Esophagus squamous epithelium (tissue), 5 donors: ENCODE data around the gene RANBP3. TPM values are rescaled to one million over a fixed set of nuclear protein-coding genes. Genes with fewer than 3 reads are reported as not detected.
"Not testable (repeated sequence)": the region's sequence is repeated elsewhere in the genome, so short reads cannot be mapped to it uniquely, and the experiment has no call there.

Source experiments
- DNase-seq: peaks from one replicate; lab custom pipeline; 2025; lab: John Stamatoyannopoulos, UW
- H3K27ac ChIP-seq, 4 donors: fragments of 200-600 bp; sonication (generic); one replicate each; pipeline ENCODE4 v1.5.1; 2016 to 2019; ENCODE audit warnings: mild to moderate bottlenecking in 1 of 4
- H3K27me3 ChIP-seq, 4 donors: fragments of 200-600 bp; sonication (generic); 1 replicate in 3 of 4; 2 replicates in 1 of 4; pipeline versions ENCODE4 v1.5.1 to v1.6.0; 2017 to 2021; ENCODE audit warnings: antibody characterized with exemption in 1 of 4
- H3K36me3 ChIP-seq, 3 donors: fragments of 200-600 bp; sonication (generic); one replicate each; pipeline ENCODE4 v1.5.1; 2016 to 2019
- H3K4me1 ChIP-seq, 3 donors: fragments of 200-600 bp; sonication (generic); one replicate each; pipeline ENCODE4 v1.5.1; 2017 to 2019
- H3K4me3 ChIP-seq, 4 donors: fragments of 200-600 bp; sonication (generic); 1 replicate in 3 of 4; 2 replicates in 1 of 4; pipeline ENCODE4 v1.5.1; 2016 to 2019; ENCODE audit warnings: mild to moderate bottlenecking in 2 of 4, moderate library complexity in 1 of 4
- H3K9me3 ChIP-seq, 3 donors: fragments of 200-600 bp; sonication (generic); one replicate each; pipeline ENCODE4 v1.5.1; 2016 to 2019
- CTCF ChIP-seq, 6 experiments: fragments of 450-650 bp in 4 of 6; fragments of 200-600 bp in 2 of 6; sonication (generic) in 2 of 6; IDR thresholded peaks; one replicate each; pipeline ENCODE4 v1.5.1; 2016 to 2019; ENCODE audit warnings: antibody characterized with exemption in 6 of 6, mild to moderate bottlenecking in 4 of 6, moderate library complexity in 4 of 6
- POLR2A ChIP-seq, 4 donors: fragments of 450-650 bp; IDR thresholded peaks; one replicate each; pipeline ENCODE4 v1.6.1; 2017; ENCODE audit warnings: antibody characterized with exemption in 4 of 4, mild to moderate bottlenecking in 4 of 4, moderate library complexity in 3 of 4
- WGBS, 2 donors: methylation state at CpG; one replicate each; pipeline ENCODE4 v1.1.5; 2018; 5-methylcytosine and 5-hydroxymethylcytosine counted together
- intact Hi-C: fragments of 100-400 bp; cut with DNase I; formaldehyde crosslinking; loops from one replicate; pipeline ENCODE4 v1.15.0; 2022
- total RNA-seq, 4 donors: library from RNA; depleted of rRNA; stranded (reverse); fragments of >200 nt; gene quantifications; one replicate each; pipeline ENCODE4 v1.1.0, GENCODE V29; 2016
- donor health status: DM: yes; HTN: yes; CAD: no.

Gene RANBP3
- total RNA-seq, result 10 to 100 TPM; 38.0 to 77.8 (median 39.6) TPM

- peak within 1 kb of the TSS; percentile 84 to 99 (median 88) for H3K4me3 ChIP-seq
- peaks cover 31 to 75% (median 44%) of the 10 kb centered on the region in 3 donors for H3K4me1 ChIP-seq
- TF ChIP-seq CTCF (IDR thresholded peaks at IDR 0.05) (peak in 1 of 6 experiments; percentile 61), POLR2A (IDR thresholded peaks at IDR 0.05) (peak in 3 of 4 donors; percentile 30 to 66 (median 66))
- H3K27me3 ChIP-seq, result no peaks in the 10 kb centered on the region
- H3K27ac ChIP-seq, result peak within 1 kb of the TSS; percentile 89 to 97 (median 92)
- intact Hi-C loops, result no loop called here
- peak; percentile 89 for DNase-seq
- H3K9me3 ChIP-seq, result no peaks in the 10 kb centered on the region
- H3K36me3 ChIP-seq, result peaks cover 0 to 31% (median 3%) of the 10 kb centered on the region in 3 donors
- 0% methylated on average over 2 of the region's 88 CpGs; no CpG with 5 or more reads in 1 of the 2 donors for WGBS, 2 donors
Observed at GRCh38 chr19:5977785-5978605, at the start of gene RANBP3. Gene RANBP3 (minus strand): TSS chr19:5978140. CDS start chr19:5978082, 58 bp downstream.

- no peak for DNase-seq
- 94 to 96% methylated on average over 28 to 30 of the region's 30 CpGs for WGBS, 2 donors
- peaks cover 0 to 20% (median 0%) of the 10 kb centered on the region in 3 donors for H3K4me1 ChIP-seq
- H3K27me3 ChIP-seq, result no peaks in the 10 kb centered on the region
- H3K36me3 ChIP-seq, result peaks cover 0 to 40% (median 0%) of the 10 kb centered on the region in 3 donors
- H3K4me3 ChIP-seq, result no peak overlapping the region
- intact Hi-C loops, result no loop called here
- TF ChIP-seq POLR2A (IDR thresholded peaks at IDR 0.05), result no peak
- no peak for TF ChIP-seq CTCF (IDR thresholded peaks at IDR 0.05)
- H3K9me3 ChIP-seq, result no peaks in the 10 kb centered on the region
- no peak overlapping the region for H3K27ac ChIP-seq
Observed at GRCh38 chr19:6026390-6027227, 48.7 kb upstream of the RANBP3 start.

- Histone ChIP-seq H3K4me1 (peaks cover 0 to 20% (median 0%) of the 10 kb centered on the region in 3 donors), H3K36me3 (peaks cover 0 to 43% (median 0%) of the 10 kb centered on the region in 3 donors)
- H3K9me3 ChIP-seq, H3K27me3 ChIP-seq, DNase-seq, H3K4me3 ChIP-seq, H3K27ac ChIP-seq: not testable (repeated sequence)
- WGBS, 2 donors, result 93% methylated on average over 25 to 26 of the region's 27 CpGs
- intact Hi-C loops, result loop anchor here (5.0 kb wide), 1 partner anchor 37 kb away; no protein-coding TSS in a partner anchor
Observed at GRCh38 chr19:6024756-6025155, 46.8 kb upstream of the RANBP3 start.

GRCh38 chr19:6023936-6024335 lies 46.0 kb upstream of the RANBP3 start:
- Histone ChIP-seq H3K36me3 (peaks cover 0 to 38% (median 0%) of the 10 kb centered on the region in 3 donors), H3K4me1 (peaks cover 0 to 20% (median 0%) of the 10 kb centered on the region in 3 donors), H3K27me3 (no peaks in the 10 kb centered on the region), H3K4me3 (no peak overlapping the region), H3K27ac (no peak overlapping the region), H3K9me3 (no peaks in the 10 kb centered on the region)
- 73 to 92% methylated on average over 3 to 7 of the region's 12 CpGs for WGBS, 2 donors
- no peak for DNase-seq
- intact Hi-C loops, result loop anchor here (5.0 kb wide), 1 partner anchor 37 kb away; no protein-coding TSS in a partner anchor
- no peak for TF ChIP-seq POLR2A (IDR thresholded peaks at IDR 0.05)
- no peak for TF ChIP-seq CTCF (IDR thresholded peaks at IDR 0.05)

GRCh38 chr19:6023085-6023682 lies 45.2 kb upstream of the RANBP3 start:
- DNase-seq, result no peak

More at GRCh38 chr19:6023085-6023682, 45.2 kb upstream of the RANBP3 start:
- no peaks in the 10 kb centered on the region for H3K9me3 ChIP-seq
- peak overlapping the region in 3 of 4 donors; percentile 44 to 76 (median 62) for H3K27ac ChIP-seq
- peaks cover 0 to 20% (median 0%) of the 10 kb centered on the region in 3 donors for H3K4me1 ChIP-seq
- peaks cover 0 to 32% (median 0%) of the 10 kb centered on the region in 3 donors for H3K36me3 ChIP-seq
- 57 to 74% methylated on average over 12 to 18 of the region's 21 CpGs for WGBS, 2 donors
- no peak for TF ChIP-seq CTCF (IDR thresholded peaks at IDR 0.05)
- TF ChIP-seq POLR2A (IDR thresholded peaks at IDR 0.05), result no peak
- intact Hi-C loops, result loop anchor here (5.0 kb wide), 1 partner anchor 36 kb away; no protein-coding TSS in a partner anchor
- H3K27me3 ChIP-seq, result no peaks in the 10 kb centered on the region
- no peak overlapping the region for H3K4me3 ChIP-seq
